ENCODE measurements around the gene FHAD1. TPM values are rescaled to one million over a fixed set of nuclear protein-coding genes. Genes with fewer than 3 reads are reported as not detected.

The FHAD1 gene
- polyA plus RNA-seq, 3 donors: 0.67 to 0.69 TPM; not detected in 1

GRCh38 chr1:15288173-15288926 lies 41.3 kb downstream of the FHAD1 start:
- Histone ChIP-seq H3K4me2 (replicated peaks; ENCODE audit: extremely low read depth, low read length, poor library complexity, severe bottlenecking) (no peak overlapping the region), H4K20me1 (ENCODE audit: insufficient read depth, low read length) (no peaks in the 10 kb centered on the region), H3K79me2 (ENCODE audit: insufficient read depth, low read length) (no peaks in the 10 kb centered on the region), H3K4me3 (replicated peaks in 1 of 3; ENCODE audit: low read depth in 2 of 3, low read length in 3 of 3) (no peak overlapping the region), H3K9me3 (replicated peaks in 1 of 2; ENCODE audit: control insufficient read depth in 1 of 2, insufficient read depth in 1 of 2, low read length in 2 of 2) (peaks cover 8 to 19% of the 10 kb centered on the region in 2 donors), H3K27me3 (ENCODE audit: control insufficient read depth in 2 of 2, insufficient read depth in 2 of 2, low read length in 2 of 2) (no peaks in the 10 kb centered on the region), H2AFZ (ENCODE audit: insufficient read depth, low read depth, low read length, poor library complexity, severe bottlenecking) (no peak overlapping the region), H3K4me1 (ENCODE audit: control insufficient read depth in 1 of 2, insufficient read depth in 2 of 2, low read length in 2 of 2) (no peaks in the 10 kb centered on the region), H3K9ac (ENCODE audit: insufficient read depth, low read length, poor library complexity, severe bottlenecking) (no peak overlapping the region), H3K36me3 (replicated peaks in 1 of 2; ENCODE audit: control insufficient read depth in 1 of 2, insufficient read depth in 2 of 2, low read length in 2 of 2) (no peaks in the 10 kb centered on the region), H3K27ac (ENCODE audit: low read depth in 1 of 2, low read length in 2 of 2) (no peak overlapping the region)
- H3K36me3 Mint-ChIP-seq: no peaks in the 10 kb centered on the region
- intact Hi-C loops (cut with micrococcal nuclease): no loop called here
- peaks cover 0 to 5% (median 2%) of the 10 kb centered on the region in 3 donors for H3K27me3 Mint-ChIP-seq (ENCODE audit: low read depth in 3 of 3)
- no peaks in the 10 kb centered on the region for H3K4me1 Mint-ChIP-seq
- no peak for DNase-seq
- WGBS (ENCODE audit: insufficient coverage): 97% methylated on average over 10 of the region's 10 CpGs
- TF ChIP-seq CTCF (IDR thresholded peaks at IDR 0.05): no peak
- H3K27ac Mint-ChIP-seq: no peak overlapping the region
- H3K9me3 Mint-ChIP-seq: peaks cover 11 to 25% (median 15%) of the 10 kb centered on the region in 7 donors
- H3K4me3 Mint-ChIP-seq: no peak overlapping the region

GRCh38 chr1:15289251-15289651 lies 42.2 kb downstream of the FHAD1 start:
- no peak overlapping the region for H2AFZ ChIP-seq (ENCODE audit: insufficient read depth, low read depth, low read length, poor library complexity, severe bottlenecking)
- no peaks in the 10 kb centered on the region for H4K20me1 ChIP-seq (ENCODE audit: insufficient read depth, low read length)
- Mint-ChIP-seq H3K9me3 (peaks cover 11 to 25% (median 15%) of the 10 kb centered on the region in 7 donors), H3K36me3 (no peaks in the 10 kb centered on the region), H3K27me3 (ENCODE audit: low read depth in 3 of 3) (peaks cover 0 to 6% (median 2%) of the 10 kb centered on the region in 3 donors), H3K4me3 (no peak overlapping the region), H3K27ac (no peak overlapping the region), H3K4me1 (no peaks in the 10 kb centered on the region)
- H3K4me2 ChIP-seq (replicated peaks; ENCODE audit: extremely low read depth, low read length, poor library complexity, severe bottlenecking): no peak overlapping the region
- 93% methylated on average over 14 of the region's 14 CpGs for WGBS (ENCODE audit: insufficient coverage)
- no peaks in the 10 kb centered on the region for H3K27me3 ChIP-seq (ENCODE audit: control insufficient read depth in 2 of 2, insufficient read depth in 2 of 2, low read length in 2 of 2)
- no peak for DNase-seq
- H3K36me3 ChIP-seq (replicated peaks in 1 of 2; ENCODE audit: control insufficient read depth in 1 of 2, insufficient read depth in 2 of 2, low read length in 2 of 2): no peaks in the 10 kb centered on the region
- TF ChIP-seq CTCF (IDR thresholded peaks at IDR 0.05): no peak
- no peak overlapping the region for H3K9ac ChIP-seq (ENCODE audit: insufficient read depth, low read length, poor library complexity, severe bottlenecking)
- H3K27ac ChIP-seq (ENCODE audit: low read depth in 1 of 2, low read length in 2 of 2): no peak overlapping the region
- H3K79me2 ChIP-seq (ENCODE audit: insufficient read depth, low read length): no peaks in the 10 kb centered on the region
- H3K4me1 ChIP-seq (ENCODE audit: control insufficient read depth in 1 of 2, insufficient read depth in 2 of 2, low read length in 2 of 2): no peaks in the 10 kb centered on the region
- H3K4me3 ChIP-seq (replicated peaks in 1 of 3; ENCODE audit: low read depth in 2 of 3, low read length in 3 of 3): no peak overlapping the region
- intact Hi-C loops (cut with micrococcal nuclease): no loop called here
- peaks cover 8 to 19% of the 10 kb centered on the region in 2 donors for H3K9me3 ChIP-seq (replicated peaks in 1 of 2; ENCODE audit: control insufficient read depth in 1 of 2, insufficient read depth in 1 of 2, low read length in 2 of 2)
